K562 (cell line): Measurements from ENCODE around the gene FSD1L. TPM values are rescaled to one million over a fixed set of nuclear protein-coding genes. Genes with fewer than 3 reads are reported as not detected.

Experiments
- ADNP ChIP-seq: fragments of 200-800 bp; sonication (Bioruptor generic); IDR thresholded peaks from 2 replicates; pipeline ENCODE4 v1.6.1; 2016; ENCODE audit warnings: missing genetic modification characterization, missing compliant biosample characterization
- CHAMP1 ChIP-seq: fragments of 450-650 bp; IDR thresholded peaks from 2 replicates; pipeline ENCODE4 v1.6.1; 2016; ENCODE audit warnings: mild to moderate bottlenecking
- CHCHD3 ChIP-seq: fragments of 250-450 bp; sonication (Bioruptor Pico); IDR thresholded peaks from 2 replicates; pipeline ENCODE4 v2.1.2; 2022; ENCODE audit warnings: mild to moderate bottlenecking
- CUX1 ChIP-seq: fragments of 200-800 bp; sonication (Bioruptor generic); IDR thresholded peaks from 2 replicates; pipeline ENCODE4 v1.6.1; 2016; ENCODE audit warnings: missing genetic modification characterization, missing compliant biosample characterization
- ESRRB ChIP-seq: fragments of 250-450 bp; sonication (Bioruptor Pico); IDR thresholded peaks from 2 replicates; pipeline ENCODE4 v1.5.0; 2020; ENCODE audit warnings: mild to moderate bottlenecking, moderate library complexity, borderline replicate concordance
- PHF8 ChIP-seq: fragments of 200-600 bp; sonication (generic); IDR thresholded peaks from 2 replicates; pipeline ENCODE4 v1.6.1; 2012; ENCODE audit warnings: mixed run types, mild to moderate bottlenecking, inconsistent platforms, low read length, moderate library complexity, borderline replicate concordance
- SAP30 ChIP-seq: fragments of 200-600 bp; sonication (generic); IDR thresholded peaks from 2 replicates; pipeline ENCODE4 v1.6.1; 2012; ENCODE audit warnings: borderline replicate concordance, low read depth, mild to moderate bottlenecking, moderate library complexity, low read length, control low read depth, inconsistent platforms; ENCODE audit not compliant: insufficient read depth, poor library complexity, severe bottlenecking
- SMARCA4 ChIP-seq: fragments of 450-650 bp; IDR thresholded peaks from 2 replicates; pipeline ENCODE4 v1.6.1; 2016
- TAL1 ChIP-seq: fragments of 450-650 bp; IDR thresholded peaks from 2 replicates; pipeline ENCODE4 v1.6.1; 2016; ENCODE audit warnings: mild to moderate bottlenecking
- TSC22D4 ChIP-seq: fragments of 450-650 bp; IDR thresholded peaks from 2 replicates; pipeline ENCODE4 v1.6.1; 2016; ENCODE audit warnings: missing genetic modification characterization, missing biosample characterization, control low read depth
- U2AF2 ChIP-seq: fragments of 200-400 bp; formaldehyde crosslinking; optimal IDR thresholded peaks from 2 replicates; pipeline ENCODE3; 2017; ENCODE audit warnings: low read depth, mild to moderate bottlenecking, low read length
- ZFP1 ChIP-seq: fragments of 450-650 bp; formaldehyde crosslinking; IDR thresholded peaks from 2 replicates; pipeline ENCODE4 v1.4.0; 2020; ENCODE audit warnings: mild to moderate bottlenecking, mixed read lengths
- ZKSCAN8 ChIP-seq: fragments of 200-800 bp; sonication (Bioruptor generic); IDR thresholded peaks from 2 replicates; pipeline ENCODE4 v1.6.1; 2016; ENCODE audit warnings: missing genetic modification characterization, missing compliant biosample characterization
- ZNF197 ChIP-seq: fragments of 200-800 bp; sonication (Bioruptor generic); IDR thresholded peaks from 2 replicates; pipeline ENCODE4 v1.6.1; 2016; ENCODE audit warnings: low read depth, missing genetic modification characterization, missing compliant biosample characterization
- ZNF316 ChIP-seq: fragments of 450-650 bp; IDR thresholded peaks from 2 replicates; pipeline ENCODE4 v1.6.1; 2016
- ZNF384 ChIP-seq: IDR thresholded peaks from 2 replicates; pipeline ENCODE4 v1.6.1; 2012; ENCODE audit warnings: low read depth, low read length, improper control_type of control experiment
- ZNF444 ChIP-seq: fragments of 250-450 bp; sonication (Bioruptor Pico); IDR thresholded peaks from 2 replicates; pipeline ENCODE4 v1.4.0; 2020; ENCODE audit warnings: mild to moderate bottlenecking, moderate library complexity
- ZNF512 ChIP-seq: IDR thresholded peaks from 2 replicates; pipeline ENCODE4 v1.6.1; 2016; ENCODE audit warnings: missing genetic modification characterization, missing compliant biosample characterization
- polyA plus RNA-seq, 8 experiments: library from polyadenylated mRNA; depleted of rRNA in 4 of 8; stranded (reverse) in 5 of 8; unstranded in 3 of 8; fragments of >200 nt; fragmentation: Nextera tagmentation in 2 of 8; fragmentation: Illumina TruSeq in 1 of 8; extraction: Ambion mirVana in 2 of 8; extraction: Trizol in 1 of 8; gene quantifications; 2 replicates each; pipeline versions ENCODE4 v1.2.1 to v1.2.3, GENCODE V29; 2011 to 2014; ENCODE audit warnings: inconsistent platforms in 1 of 8, missing spikeins in 1 of 8
- total RNA-seq, 7 experiments: library from RNA; depleted of rRNA in 6 of 7; stranded (reverse); fragments of >200 nt in 6 of 7; fragmentation: Illumina TruSeq in 2 of 7; extraction: Trizol in 2 of 7; gene quantifications; 2 replicates each; pipeline versions ENCODE4 v1.2.1 to v1.2.3, GENCODE V29; 2011 to 2021; ENCODE audit warnings: low replicate concordance in 1 of 7
- TF ChIP-seq, protein P1 (sequence below): fragments of 250-450 bp; sonication (Bioruptor Pico); IDR thresholded peaks from 2 replicates; pipeline ENCODE4 v1.9.0; 2021; ENCODE audit warnings: mild to moderate bottlenecking

FSD1L gene
- total and polyA plus RNA-seq, 9 of the 15 experiments (the other 6 are each of a cell fraction or from before 2014, with no cell fraction given) = 0.95 to 4.2 (median 2.1) TPM

DNA sequence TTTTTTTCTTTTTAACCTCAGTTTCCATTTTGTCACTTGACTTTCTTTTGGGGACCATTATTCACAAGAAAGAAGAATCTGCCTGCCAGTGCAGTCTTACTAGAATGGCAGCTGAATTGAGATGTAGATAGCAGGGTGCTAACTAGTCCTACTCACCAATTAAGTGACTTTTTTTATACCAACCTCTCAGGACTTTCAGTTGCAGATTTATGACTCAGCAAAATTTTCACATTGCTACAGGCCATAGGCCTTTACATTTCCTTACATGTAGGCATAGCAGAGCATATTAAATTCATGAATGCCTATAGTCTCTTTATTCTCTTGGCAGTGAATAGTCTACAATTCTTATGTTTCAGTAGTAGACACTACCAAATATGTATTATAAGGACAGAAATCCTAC, 56.0 kb downstream of the FSD1L start (continued):
- TF ChIP-seq, protein P1, sequence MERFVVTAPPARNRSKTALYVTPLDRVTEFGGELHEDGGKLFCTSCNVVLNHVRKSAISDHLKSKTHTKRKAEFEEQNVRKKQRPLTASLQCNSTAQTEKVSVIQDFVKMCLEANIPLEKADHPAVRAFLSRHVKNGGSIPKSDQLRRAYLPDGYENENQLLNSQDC (CRISPR knock-in tag) = no peak
- TF ChIP-seq TAL1 (no peak), ADNP (tag) (no peak), SMARCA4 (0 out of 2 replicates have a peak, but pooled peaks have one; percentile 26), SAP30 (no peak), ZNF444 (no peak), CUX1 (no peak), ZNF384 (no peak), ZNF512 (no peak), CHAMP1 (no peak), U2AF2 (no peak), PHF8 (no peak), ZKSCAN8 (no peak), CHCHD3 (CRISPR knock-in tag) (no peak), ZFP1 (CRISPR knock-in tag) (no peak), ZNF197 (CRISPR knock-in tag) (no peak), ESRRB (CRISPR knock-in tag) (no peak), ZNF316 (peak; percentile 97), TSC22D4 (tag) (no peak)
